Hematopoietic multipotent progenitor cell treated with erythropoietin and hydrocortisone succinate and interleukin-3 and kit ligand, for 4 days (in vitro differentiated cells): ENCODE measurements around the gene FOXK1.
A peak's percentile ranks its signal among the peaks of the same experiment; 100 is the strongest.

Experiments used
- DNase-seq: peaks from one replicate; pipeline ENCODE4 v3.0.0-alpha.2; 2015

The FOXK1 gene

GRCh38 chr7:4700577-4701235 is 18.6 kb downstream of the FOXK1 start:
- DNase-seq = no peak

GRCh38 chr7:4702961-4703512 is 20.9 kb downstream of the FOXK1 start:
- no peak for DNase-seq

- DNase-seq = no peak
These were observed 21.4 kb downstream of the FOXK1 start for GRCh38 chr7:4703532-4703931.

- peak; percentile 71 for DNase-seq
These were observed 24.5 kb downstream of the FOXK1 start for GRCh38 chr7:4706384-4707216.

GRCh38 chr7:4707217-4707741 is 25.2 kb downstream of the FOXK1 start:
- DNase-seq = no peak

- no peak for DNase-seq
These were observed 25.9 kb downstream of the FOXK1 start for GRCh38 chr7:4707980-4708411.

GRCh38 chr7:4709187-4709586 is 27.1 kb downstream of the FOXK1 start:
- no peak for DNase-seq

- DNase-seq = no peak
These were observed 29.0 kb downstream of the FOXK1 start for GRCh38 chr7:4711093-4711492.

- no peak for DNase-seq
These were observed 29.5 kb downstream of the FOXK1 start for GRCh38 chr7:4711634-4712033.

- peak; percentile 44 for DNase-seq
These were observed 30.4 kb downstream of the FOXK1 start for GRCh38 chr7:4712281-4713182.

GRCh38 chr7:4713183-4713784 is 31.2 kb downstream of the FOXK1 start:
- peak; percentile 59 for DNase-seq

GRCh38 chr7:4714161-4714700 is 32.1 kb downstream of the FOXK1 start:
- DNase-seq = no peak

GRCh38 chr7:4714767-4715409 is 32.8 kb downstream of the FOXK1 start:
- DNase-seq = no peak

- DNase-seq = peak; percentile 81
These were observed 33.3 kb downstream of the FOXK1 start for GRCh38 chr7:4715410-4715776.

- no peak for DNase-seq
These were observed 35.1 kb downstream of the FOXK1 start for GRCh38 chr7:4716946-4717795.

GRCh38 chr7:4718075-4718474 is 36.0 kb downstream of the FOXK1 start:
- no peak for DNase-seq

- no peak for DNase-seq
These were observed 38.1 kb downstream of the FOXK1 start for GRCh38 chr7:4720225-4720624.

GRCh38 chr7:4722308-4722707 is 40.2 kb downstream of the FOXK1 start:
- no peak for DNase-seq

- DNase-seq = no peak
These were observed 41.0 kb downstream of the FOXK1 start for GRCh38 chr7:4722960-4723630.

- DNase-seq = peak; percentile 43
These were observed 42.5 kb downstream of the FOXK1 start for GRCh38 chr7:4724648-4725013.
